Thoracic aorta (tissue), 2 donors: ENCODE results near the gene OSM. TPM values are rescaled to one million over a fixed set of nuclear protein-coding genes. Genes with fewer than 3 reads are reported as not detected.

ENCODE experiments used
- ATAC-seq: fragments of 150-250 bp; one replicate; pipeline ENCODE4 v1.8.0; 2017; ENCODE audit warnings: low read depth; ENCODE audit not compliant: insufficient number of reproducible peaks, low FRiP score
- DNase-seq: peaks from one replicate; pipeline ENCODE4 v3.0.0-alpha.2; 2020; ENCODE audit warnings: low spot score
- H3K27ac ChIP-seq, 2 donors: fragments of 200-600 bp; sonication (generic); 1 replicate in 1 of 2; 2 replicates in 1 of 2; pipeline ENCODE4 v1.5.1; 2016; ENCODE audit warnings: mild to moderate bottlenecking in 2 of 2, moderate library complexity in 2 of 2
- H3K27me3 ChIP-seq: fragments of 200-600 bp; sonication (generic); replicated peaks from 2 replicates; pipeline ENCODE4 v1.6.0; 2016; ENCODE audit warnings: mild to moderate bottlenecking; ENCODE audit not compliant: insufficient read depth
- H3K36me3 ChIP-seq: fragments of 200-600 bp; sonication (generic); one replicate; pipeline ENCODE4 v1.5.1; 2016
- H3K4me1 ChIP-seq, 2 donors: fragments of 200-600 bp; sonication (generic); 1 replicate in 1 of 2; 2 replicates in 1 of 2; pipeline versions ENCODE4 v1.5.1 to v1.6.0; 2016; ENCODE audit warnings: low read depth in 2 of 2, mild to moderate bottlenecking in 1 of 2; ENCODE audit not compliant: control insufficient read depth in 1 of 2
- H3K4me3 ChIP-seq: fragments of 200-600 bp; sonication (generic); 2 replicates; pipeline ENCODE4 v1.5.1; 2016; ENCODE audit warnings: mild to moderate bottlenecking
- H3K9me3 ChIP-seq: fragments of 200-600 bp; sonication (generic); 2 replicates; pipeline ENCODE4 v1.5.1; 2016
- CTCF ChIP-seq: fragments of 200-600 bp; sonication (generic); IDR thresholded peaks from one replicate; pipeline ENCODE4 v1.5.1; 2019; ENCODE audit warnings: antibody characterized with exemption
- total RNA-seq, 2 donors: library from RNA; depleted of rRNA; stranded (reverse); fragments of >200 nt; gene quantifications; one replicate each; pipeline versions ENCODE4 v1.1.0 to v1.2.3, GENCODE V29; 2016

Gene OSM
- total RNA-seq, 2 donors from 2014 or later: 3.5 to 27.1 TPM

GRCh38 chr22:30274437-30274812 lies 7.8 kb upstream of the OSM start:
- H3K36me3 ChIP-seq: no peaks in the 10 kb centered on the region
- no peak for ATAC-seq

GRCh38 chr22:30273711-30274436 lies 7.2 kb upstream of the OSM start:
- Histone ChIP-seq H3K4me1 (peaks cover 14 to 21% of the 10 kb centered on the region in 2 donors), H3K27ac (no peak overlapping the region), H3K36me3 (no peaks in the 10 kb centered on the region), H3K27me3 (no peaks in the 10 kb centered on the region), H3K4me3 (no peak overlapping the region), H3K9me3 (no peaks in the 10 kb centered on the region)
- DNase-seq (no peak), ATAC-seq (no peak)
- no peak for TF ChIP-seq CTCF

More at GRCh38 chr22:30274437-30274812, 7.8 kb upstream of the OSM start:
- DNase-seq: no peak
- H3K27me3 ChIP-seq: no peaks in the 10 kb centered on the region
- H3K4me1 ChIP-seq: peaks cover 15 to 21% of the 10 kb centered on the region in 2 donors
- TF ChIP-seq CTCF: no peak
- H3K9me3 ChIP-seq: no peaks in the 10 kb centered on the region
- no peak overlapping the region for H3K4me3 ChIP-seq
- H3K27ac ChIP-seq: no peak overlapping the region

- no peak for DNase-seq
- Histone ChIP-seq H3K27me3 (no peaks in the 10 kb centered on the region), H3K4me3 (no peak overlapping the region), H3K4me1 (peaks cover 11 to 13% of the 10 kb centered on the region in 2 donors), H3K27ac (no peak overlapping the region), H3K9me3 (no peaks in the 10 kb centered on the region), H3K36me3 (no peaks in the 10 kb centered on the region)
- no peak for ATAC-seq
- TF ChIP-seq CTCF: no peak
Observed at GRCh38 chr22:30272781-30273601, 6.3 kb upstream of the OSM start.

GRCh38 chr22:30270832-30271231 lies 4.2 kb upstream of the OSM start:
- ATAC-seq (no peak), DNase-seq (no peak)
- Histone ChIP-seq H3K27me3 (no peaks in the 10 kb centered on the region), H3K4me3 (no peak overlapping the region), H3K4me1 (no peaks in the 10 kb centered on the region), H3K36me3 (no peaks in the 10 kb centered on the region), H3K27ac (no peak overlapping the region), H3K9me3 (no peaks in the 10 kb centered on the region)
- TF ChIP-seq CTCF: no peak

- Histone ChIP-seq H3K36me3 (no peaks in the 10 kb centered on the region), H3K4me1 (no peaks in the 10 kb centered on the region), H3K4me3 (no peak overlapping the region), H3K9me3 (no peaks in the 10 kb centered on the region), H3K27ac (no peak overlapping the region), H3K27me3 (no peaks in the 10 kb centered on the region)
- no peak for TF ChIP-seq CTCF
- ATAC-seq (no peak), DNase-seq (no peak)
Observed at GRCh38 chr22:30268331-30268730, 1.7 kb upstream of the OSM start.
